ENCODE data around the gene ZNF689. TPM values are rescaled to one million over a fixed set of nuclear protein-coding genes. Genes with fewer than 3 reads are reported as not detected.

The ZNF689 gene
- total RNA-seq, 1 experiment from 2014 or later: 21.1 TPM

DNA sequence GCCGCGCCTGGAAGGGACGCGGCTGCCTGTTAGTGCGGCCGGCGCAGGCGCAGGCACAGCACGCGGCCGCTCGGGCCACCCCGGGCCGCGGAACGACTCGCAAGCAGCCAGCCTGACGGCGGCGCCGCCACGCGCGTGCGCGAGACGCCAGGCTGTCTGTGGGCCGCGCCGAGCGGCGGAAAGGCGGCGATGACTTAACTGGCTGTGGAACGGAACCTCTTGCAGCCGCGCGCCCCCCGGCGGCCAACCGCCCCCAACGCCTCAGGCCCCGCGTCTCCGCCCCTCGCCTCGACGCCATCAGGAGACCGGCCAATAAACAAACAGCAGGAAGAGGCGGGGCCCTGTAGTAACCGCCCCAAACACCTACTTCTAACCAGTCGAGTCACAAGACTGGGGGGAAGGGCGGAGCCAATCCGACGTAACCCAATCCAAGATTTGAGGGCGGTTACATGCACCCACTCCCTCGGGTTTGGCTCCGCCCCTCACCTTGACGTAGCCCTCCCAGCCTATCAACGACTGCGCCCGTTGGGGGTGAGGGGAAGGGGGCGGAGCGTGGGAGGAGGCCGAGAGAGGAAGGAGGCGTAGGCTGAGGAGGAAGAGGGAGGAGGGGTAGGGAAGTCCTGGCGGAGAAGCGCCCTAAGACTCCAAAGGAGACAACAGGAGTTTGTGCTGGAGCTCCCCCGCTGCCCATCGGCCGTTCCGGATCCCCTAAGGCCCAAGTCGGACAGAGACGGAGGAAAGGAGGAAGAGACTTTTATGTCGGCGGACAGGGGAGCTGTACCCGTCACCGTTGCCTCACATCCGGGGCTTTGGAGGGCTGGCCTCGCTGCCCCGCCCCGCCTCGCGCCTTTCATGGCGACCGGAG lies 47.9 kb upstream of the ZNF689 start, which contains the start of gene FBRS:
Gene FBRS (plus strand): TSS at position 566 of the 865 bp plus-strand sequence. CDS start 1,088 bp downstream, outside the sequence.
- H3K9me3 ChIP-seq (ENCODE audit: control insufficient read depth, low read depth, low read length): no peaks in the 10 kb centered on the region
- no peak within 1 kb of the TSS for H2BK20ac ChIP-seq (ENCODE audit: low read depth, low read length, poor library complexity, severe bottlenecking)
- H3K36me3 Mint-ChIP-seq (ENCODE audit: insufficient read depth in 1 of 3, low read depth in 3 of 3): peaks cover 5 to 43% (median 38%) of the 10 kb centered on the region in 3 experiments; a peak in 6 of 7 replicates
- no peak within 1 kb of the TSS for H3K4ac ChIP-seq (ENCODE audit: low read depth, low read length)
- no peak within 1 kb of the TSS for H2BK5ac ChIP-seq (ENCODE audit: insufficient read length, low read length)
- no peaks in the 10 kb centered on the region for H3K79me2 ChIP-seq (ENCODE audit: insufficient read depth, low read length)
- H2BK15ac ChIP-seq (ENCODE audit: low read depth, low read length): no peak within 1 kb of the TSS
- H3K27me3 ChIP-seq (ENCODE audit: insufficient read depth, low read length): peaks cover 6% of the 10 kb centered on the region; the same call in 1 of the 2 replicates
- peak within 1 kb of the TSS; percentile 99 to 100 (median 100) for H3K27ac Mint-ChIP-seq
- TF ChIP-seq, protein P1, sequence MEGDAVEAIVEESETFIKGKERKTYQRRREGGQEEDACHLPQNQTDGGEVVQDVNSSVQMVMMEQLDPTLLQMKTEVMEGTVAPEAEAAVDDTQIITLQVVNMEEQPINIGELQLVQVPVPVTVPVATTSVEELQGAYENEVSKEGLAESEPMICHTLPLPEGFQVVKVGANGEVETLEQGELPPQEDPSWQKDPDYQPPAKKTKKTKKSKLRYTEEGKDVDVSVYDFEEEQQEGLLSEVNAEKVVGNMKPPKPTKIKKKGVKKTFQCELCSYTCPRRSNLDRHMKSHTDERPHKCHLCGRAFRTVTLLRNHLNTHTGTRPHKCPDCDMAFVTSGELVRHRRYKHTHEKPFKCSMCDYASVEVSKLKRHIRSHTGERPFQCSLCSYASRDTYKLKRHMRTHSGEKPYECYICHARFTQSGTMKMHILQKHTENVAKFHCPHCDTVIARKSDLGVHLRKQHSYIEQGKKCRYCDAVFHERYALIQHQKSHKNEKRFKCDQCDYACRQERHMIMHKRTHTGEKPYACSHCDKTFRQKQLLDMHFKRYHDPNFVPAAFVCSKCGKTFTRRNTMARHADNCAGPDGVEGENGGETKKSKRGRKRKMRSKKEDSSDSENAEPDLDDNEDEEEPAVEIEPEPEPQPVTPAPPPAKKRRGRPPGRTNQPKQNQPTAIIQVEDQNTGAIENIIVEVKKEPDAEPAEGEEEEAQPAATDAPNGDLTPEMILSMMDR (conservative IDR thresholded peaks at IDR 0.05): peak; percentile 90
- no peak within 1 kb of the TSS for H2BK12ac ChIP-seq (ENCODE audit: insufficient read length, low read depth, low read length)
- no peak within 1 kb of the TSS for H4K8ac ChIP-seq (replicated peaks; ENCODE audit: insufficient read length, low read depth, low read length)
- H3K9me3 Mint-ChIP-seq: no peaks in the 10 kb centered on the region
- H4K20me1 ChIP-seq (ENCODE audit: control insufficient read depth, insufficient read depth, insufficient read length): no peaks in the 10 kb centered on the region
- peak within 1 kb of the TSS; percentile 96 to 99 for H3K4me3 Mint-ChIP-seq
- H3K79me1 ChIP-seq (ENCODE audit: insufficient read depth, low read depth, low read length, poor library complexity, severe bottlenecking): no peaks in the 10 kb centered on the region
- peaks cover 5 to 12% of the 10 kb centered on the region in 2 experiments for H3K4me1 Mint-ChIP-seq
- H2BK120ac ChIP-seq (ENCODE audit: low read depth, low read length, poor library complexity, severe bottlenecking): no peak within 1 kb of the TSS
- peak within 1 kb of the TSS; percentile 76 for H3K9ac ChIP-seq (ENCODE audit: extremely low read depth, insufficient read length, low read length)
- no peak within 1 kb of the TSS for H2AFZ ChIP-seq (ENCODE audit: low read length)
- no peak within 1 kb of the TSS for H3K23ac ChIP-seq (ENCODE audit: insufficient read length, low read depth, low read length)
- H3K27ac ChIP-seq (ENCODE audit: insufficient read length, low read depth, low read length): peak within 1 kb of the TSS; percentile 29
- H3K27me3 Mint-ChIP-seq (ENCODE audit: low read depth): peaks cover 43% of the 10 kb centered on the region
- H4K5ac ChIP-seq (ENCODE audit: insufficient read length, low read depth, low read length): no peak within 1 kb of the TSS
- H3T11ph ChIP-seq (ENCODE audit: low read length): no peak within 1 kb of the TSS
- peak within 1 kb of the TSS; percentile 69 for H3K4me2 ChIP-seq (ENCODE audit: insufficient read depth, insufficient read length, low read length)
- WGBS (ENCODE audit: extremely low coverage, insufficient read length, low lambda C conversion rate): no CpG with 5 or more reads among the region's 86 CpGs
- H3K56ac ChIP-seq (ENCODE audit: insufficient read length, low read depth, low read length): no peak within 1 kb of the TSS
- peak within 1 kb of the TSS; percentile 92 for H3K18ac ChIP-seq (ENCODE audit: insufficient read length, low read depth, low read length)
- H4K91ac ChIP-seq (ENCODE audit: insufficient read length, low read depth, low read length): no peak within 1 kb of the TSS
- H3K14ac ChIP-seq (ENCODE audit: insufficient read depth, low read length): peak within 1 kb of the TSS; percentile 83
- DNase-seq: peak; percentile 100
- H2AK5ac ChIP-seq (ENCODE audit: insufficient read length, low read length): no peak within 1 kb of the TSS
- no peaks in the 10 kb centered on the region for H3K23me2 ChIP-seq (ENCODE audit: insufficient read length, low read depth, low read length, poor library complexity, severe bottlenecking)
- H3K4me1 ChIP-seq (ENCODE audit: insufficient read depth, low read length): no peaks in the 10 kb centered on the region

Data from H9 (cell line).